GM12873 (cell line): ENCODE data around the gene FOXRED1.

Source experiments
- CTCF ChIP-seq: IDR thresholded peaks from 2 replicates; pipeline ENCODE4 v1.5.1; 2012; ENCODE audit warnings: low read depth, mild to moderate bottlenecking, moderate library complexity, low read length, control low read depth; ENCODE audit not compliant: insufficient read depth; ENCODE audit errors: missing control alignments

FOXRED1 gene

GRCh38 chr11:126284829-126285228 lies 15.9 kb downstream of the FOXRED1 start:
- no peak for TF ChIP-seq CTCF

- TF ChIP-seq CTCF: no peak
These were observed 19.3 kb downstream of the FOXRED1 start for GRCh38 chr11:126288237-126288636.

GRCh38 chr11:126290887-126291286 lies 21.9 kb downstream of the FOXRED1 start:
- no peak for TF ChIP-seq CTCF

GRCh38 chr11:126293726-126294125 lies 24.8 kb downstream of the FOXRED1 start:
- TF ChIP-seq CTCF: no peak

- no peak for TF ChIP-seq CTCF
These were observed 28.1 kb downstream of the FOXRED1 start for GRCh38 chr11:126297004-126297403.

GRCh38 chr11:126303623-126304456 lies 34.9 kb downstream of the FOXRED1 start, which contains the start of gene DCPS:
TSS of gene DCPS (plus strand) at chr11:126304060. CDS start at chr11:126304081, 21 bp downstream.
- TF ChIP-seq CTCF: no peak

- TF ChIP-seq CTCF: no peak
These were observed 35.6 kb downstream of the FOXRED1 start for GRCh38 chr11:126304457-126305075.
